HEK293 (cell line): ENCODE data around the gene EPN2.
"Not testable (repeated sequence)": the region's sequence is repeated elsewhere in the genome, so short reads cannot be mapped to it uniquely, and the experiment has no call there.

Experiments
- CTCF ChIP-seq: fragments of 450-650 bp; formaldehyde crosslinking; IDR thresholded peaks from 2 replicates; pipeline ENCODE4 v1.5.1; 2016; ENCODE audit warnings: missing biosample characterization, missing genetic modification characterization
- ELK4 ChIP-seq: IDR thresholded peaks from 2 replicates; pipeline ENCODE4 v1.6.1; 2011; ENCODE audit warnings: mild to moderate bottlenecking, low read depth, low read length, borderline replicate concordance
- KLF17 ChIP-seq: fragments of 450-650 bp; formaldehyde crosslinking; IDR thresholded peaks from 2 replicates; pipeline ENCODE4 v1.5.1; 2016; ENCODE audit warnings: missing biosample characterization, missing genetic modification characterization
- KLF7 ChIP-seq: fragments of 450-650 bp; formaldehyde crosslinking; IDR thresholded peaks from 2 replicates; pipeline ENCODE4 v1.5.1; 2016; ENCODE audit warnings: missing biosample characterization, missing genetic modification characterization, borderline replicate concordance
- ZBTB1 ChIP-seq: fragments of 450-650 bp; formaldehyde crosslinking; IDR thresholded peaks from 2 replicates; pipeline ENCODE4 v1.5.1; 2016; ENCODE audit warnings: missing biosample characterization, missing genetic modification characterization
- ZNF311 ChIP-seq: fragments of 450-650 bp; formaldehyde crosslinking; IDR thresholded peaks from 2 replicates; pipeline ENCODE4 v1.5.1; 2017; ENCODE audit warnings: missing biosample characterization, missing genetic modification characterization, borderline replicate concordance
- ZNF704 ChIP-seq: fragments of 450-650 bp; formaldehyde crosslinking; IDR thresholded peaks from 2 replicates; pipeline ENCODE4 v1.5.1; 2016; ENCODE audit warnings: missing biosample characterization, missing genetic modification characterization

- not testable (repeated sequence) for TF ChIP-seq CTCF (tag by site-specific recombination); KLF7 (tag by site-specific recombination); ZNF704 (tag by site-specific recombination); ZNF311 (tag by site-specific recombination); ELK4; ZBTB1 (tag by site-specific recombination); KLF17
These were observed 621 bp upstream of the EPN2 start for GRCh38 chr17:19236351-19237138.
